NCI-H2081 treated with DMSO at 0.1 percent for 48 hours (cell line): ENCODE data around the gene SCNN1G.
"Not testable (repeated sequence)": the region's sequence is repeated elsewhere in the genome, so short reads cannot be mapped to it uniquely, and the experiment has no call there.

Experiments
- DNase-seq: peaks from one replicate; lab custom pipeline; 2025; lab: John Stamatoyannopoulos, UW

The SCNN1G gene

DNA sequence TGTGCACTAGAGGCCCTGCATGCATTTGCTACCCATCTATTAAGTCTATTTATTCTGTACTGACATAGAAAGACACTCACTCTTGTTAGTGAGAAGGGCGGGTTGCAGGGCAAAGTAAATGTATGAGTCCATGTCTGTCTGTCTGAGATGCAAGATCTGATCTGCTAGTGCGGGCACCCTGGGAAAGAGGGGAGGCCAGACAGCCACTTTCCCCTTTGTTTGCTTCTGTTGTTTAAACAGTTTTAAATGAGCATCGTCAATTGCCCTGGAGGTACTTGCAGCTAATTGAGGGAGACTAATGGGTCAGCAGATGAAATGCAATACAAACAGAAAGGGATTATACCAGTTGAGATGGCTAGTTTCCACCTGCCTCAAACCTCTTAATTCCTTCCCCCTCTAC is 24.9 kb downstream of the SCNN1G start:
- DNase-seq, result peak; percentile 94

GRCh38 chr16:23209606-23210005 is 27.1 kb downstream of the SCNN1G start:
- DNase-seq, result no peak

DNA sequence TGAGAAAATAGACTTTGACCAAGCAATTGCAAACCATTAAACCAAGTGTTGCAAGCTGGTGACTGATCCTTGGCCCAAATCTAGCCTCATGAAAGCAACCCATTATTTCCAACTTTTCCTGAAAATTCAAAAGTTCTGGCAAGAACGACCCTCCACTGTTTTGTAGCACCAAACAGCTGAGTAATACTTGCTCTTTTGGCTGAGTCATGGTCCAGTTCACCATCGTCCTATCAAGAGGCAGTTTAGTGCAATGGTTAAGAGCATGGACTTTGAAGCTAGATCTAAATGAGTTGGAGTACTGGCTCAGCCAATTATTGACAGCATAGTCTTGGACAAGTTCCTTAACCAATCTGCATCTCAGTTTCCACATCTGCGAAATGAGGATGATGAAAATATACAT is 31.3 kb downstream of the SCNN1G start:
- DNase-seq, result no peak

GRCh38 chr16:23214796-23215195 is 32.3 kb downstream of the SCNN1G start:
- no peak for DNase-seq

GRCh38 chr16:23215435-23215834 is 32.9 kb downstream of the SCNN1G start:
- DNase-seq, result no peak

DNA sequence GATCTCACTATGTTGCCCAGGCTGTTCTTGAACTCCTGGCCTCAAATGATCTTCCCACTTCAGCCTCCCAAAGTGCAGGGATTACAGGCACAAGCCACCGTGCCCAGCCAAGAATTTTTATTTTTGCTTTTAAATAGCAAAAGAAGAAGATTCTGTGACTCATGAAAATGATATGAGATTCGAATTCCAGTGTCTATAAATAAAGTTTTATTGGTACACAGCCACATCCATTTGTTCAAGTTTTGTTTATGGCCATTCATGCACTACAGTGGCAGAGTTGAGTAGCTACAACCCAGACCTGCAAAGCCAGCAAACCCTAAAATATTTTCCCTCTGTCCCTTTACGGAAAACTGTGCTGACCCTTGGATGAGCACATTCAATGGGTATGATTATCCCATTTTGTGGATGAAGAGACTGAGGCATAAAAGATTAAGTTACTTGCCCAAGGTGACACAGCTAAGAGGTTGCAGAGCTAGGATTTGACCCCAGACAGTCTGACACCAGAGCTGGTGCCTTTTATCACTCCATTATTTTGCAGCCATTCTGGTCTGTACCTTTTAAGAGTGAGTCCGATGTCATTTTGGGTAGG is 34.2 kb downstream of the SCNN1G start:
- no peak for DNase-seq

GRCh38 chr16:23217646-23218045 is 35.1 kb downstream of the SCNN1G start:
- no peak for DNase-seq

- no peak for DNase-seq
Observed at GRCh38 chr16:23222929-23223328, 40.4 kb downstream of the SCNN1G start.

DNA sequence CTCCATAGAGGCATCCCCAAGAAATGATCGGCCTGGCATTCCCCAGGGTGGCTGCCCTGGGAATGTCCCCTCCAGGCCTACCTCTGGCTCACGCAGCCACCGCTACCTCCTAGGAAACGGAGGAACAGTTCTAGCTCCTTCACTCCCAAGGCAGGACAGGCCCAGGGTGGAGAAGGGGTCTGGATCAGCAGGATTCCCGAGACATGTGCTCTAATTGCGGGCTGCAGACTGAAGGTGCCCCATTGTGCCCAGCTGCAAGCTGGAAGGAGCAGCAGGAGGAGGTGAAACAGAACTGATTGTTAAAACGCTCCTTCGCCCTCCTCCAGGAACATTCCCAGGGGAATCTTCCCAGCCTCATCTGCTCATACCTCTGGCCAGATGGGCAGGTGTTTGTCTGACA is 40.8 kb downstream of the SCNN1G start:
- DNase-seq, result no peak

- no peak for DNase-seq
Observed at GRCh38 chr16:23225109-23225508, 42.6 kb downstream of the SCNN1G start.

- no peak for DNase-seq
Observed at GRCh38 chr16:23225634-23226033, 43.1 kb downstream of the SCNN1G start.

GRCh38 chr16:23227529-23227928 is 45.0 kb downstream of the SCNN1G start:
- no peak for DNase-seq

DNA sequence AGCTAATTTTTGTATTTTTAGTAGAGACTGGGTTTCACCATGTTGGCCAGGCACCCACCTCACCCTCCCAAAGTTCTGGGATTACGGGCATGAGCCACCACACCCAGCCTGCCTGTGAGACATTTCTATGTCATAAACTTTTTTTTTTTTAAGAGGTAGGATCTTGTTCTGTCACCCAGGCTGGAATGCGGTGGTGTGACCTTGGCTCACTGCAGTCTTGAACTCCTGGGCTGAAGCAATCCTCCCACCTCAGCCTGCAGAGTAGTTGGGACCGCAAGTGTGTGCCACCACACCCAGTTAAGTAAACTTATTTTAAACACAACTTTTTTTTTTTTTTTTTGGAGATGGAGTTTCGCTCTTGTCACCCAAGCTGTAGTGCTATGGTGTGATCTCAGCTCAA is 47.2 kb downstream of the SCNN1G start:
- no peak for DNase-seq

- no peak for DNase-seq
Observed at GRCh38 chr16:23232806-23233205, 50.3 kb downstream of the SCNN1G start.

- no peak for DNase-seq
Observed at GRCh38 chr16:23235176-23235575, 52.6 kb downstream of the SCNN1G start.

- DNase-seq, result no peak
Observed at GRCh38 chr16:23236983-23237382, 54.4 kb downstream of the SCNN1G start.

GRCh38 chr16:23240994-23241393 is 58.4 kb downstream of the SCNN1G start:
- no peak for DNase-seq

- no peak for DNase-seq
Observed at GRCh38 chr16:23244122-23244521, 61.6 kb downstream of the SCNN1G start.

GRCh38 chr16:23245268-23245667 is 62.7 kb downstream of the SCNN1G start:
- no peak for DNase-seq

DNA sequence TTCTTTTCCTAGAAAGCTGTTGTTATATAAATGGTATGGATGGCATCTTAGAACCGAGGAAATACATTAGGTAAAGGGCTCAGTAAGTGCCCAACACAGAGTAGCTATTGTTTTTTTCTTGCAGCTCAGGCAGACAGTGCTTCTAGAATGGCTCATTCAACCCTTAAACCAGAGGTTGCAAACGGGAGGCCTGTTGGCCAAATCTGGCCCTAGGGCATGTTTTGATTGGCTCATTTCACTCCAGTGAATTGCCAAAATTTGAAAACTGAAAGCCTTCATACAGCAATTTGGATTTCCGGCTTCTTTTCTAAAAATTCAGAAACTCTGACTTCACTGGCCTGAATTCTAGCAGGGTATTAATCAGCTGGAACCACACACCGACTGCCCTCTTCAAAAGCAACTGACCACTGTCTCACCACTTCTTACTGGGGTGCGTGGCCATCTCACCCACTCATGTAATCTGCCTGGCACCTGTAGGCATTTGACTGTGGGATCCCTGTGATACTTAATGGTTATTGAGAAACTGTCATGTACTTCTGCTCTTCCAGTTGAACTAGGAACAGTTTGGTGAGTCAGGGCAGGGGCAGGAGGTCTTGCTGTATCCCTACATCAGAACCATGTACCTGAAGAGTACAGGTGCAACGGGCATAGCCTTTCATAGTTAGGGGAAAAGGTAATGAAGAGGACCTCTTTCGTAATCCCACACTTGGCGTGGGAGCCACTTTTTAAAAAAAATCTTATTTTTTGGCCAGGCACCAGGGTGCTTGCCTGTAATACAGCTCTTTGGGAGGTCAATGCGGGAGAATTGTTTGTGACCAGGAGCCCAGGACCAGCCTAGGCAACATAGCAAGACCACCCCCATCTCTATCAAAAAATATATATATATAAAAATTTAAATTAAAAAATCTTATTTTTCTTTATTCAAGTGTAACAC is 66.0 kb downstream of the SCNN1G start:
- no peak for DNase-seq

- no peak for DNase-seq
Observed at GRCh38 chr16:23249830-23250229, 67.3 kb downstream of the SCNN1G start.

DNA sequence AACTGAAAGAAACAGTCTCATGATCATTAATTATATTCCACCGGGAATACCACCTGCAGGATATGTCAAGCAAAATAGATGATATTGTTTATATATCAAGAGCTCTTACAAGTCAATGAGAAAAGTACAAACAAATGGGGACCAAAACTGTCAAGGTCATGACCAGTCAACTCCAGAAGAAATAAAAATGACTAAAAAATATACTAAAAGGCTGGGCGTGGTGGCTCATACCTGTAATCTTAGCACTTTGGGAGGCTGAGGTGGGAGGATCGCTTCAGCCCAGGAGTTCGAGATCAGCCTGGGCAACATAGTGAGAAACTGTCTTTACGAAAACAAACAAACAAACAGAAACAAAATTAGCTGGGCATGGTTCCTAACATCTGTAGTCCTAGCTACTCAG is 69.8 kb downstream of the SCNN1G start:
- DNase-seq, result no peak

- DNase-seq, result not testable (repeated sequence)
Observed at GRCh38 chr16:23253650-23254049, 71.1 kb downstream of the SCNN1G start.

GRCh38 chr16:23254338-23254737 is 71.8 kb downstream of the SCNN1G start:
- no peak for DNase-seq
